Transverse colon (tissue), 4 donors: ENCODE measurements around the gene KCNH1.

Experiments
- CTCF ChIP-seq, 5 experiments: fragments of 200-600 bp in 3 of 5; fragments of 450-650 bp in 2 of 5; sonication (generic) in 3 of 5; IDR thresholded peaks; 1 replicate in 2 of 5; 2 replicates in 3 of 5; pipeline ENCODE4 v1.5.1; 2016 to 2017; ENCODE audit warnings: antibody characterized with exemption in 5 of 5, inconsistent platforms in 3 of 5, mild to moderate bottlenecking in 2 of 5, moderate library complexity in 1 of 5
- EP300 ChIP-seq: sonication (generic); formaldehyde crosslinking; IDR thresholded peaks from one replicate; pipeline ENCODE4 v1.6.1; 2017; ENCODE audit warnings: antibody characterized with exemption, low read depth
- POLR2A ChIP-seq: fragments of 450-650 bp; IDR thresholded peaks from one replicate; pipeline ENCODE4 v1.6.1; 2016; ENCODE audit warnings: antibody characterized with exemption, mild to moderate bottlenecking, moderate library complexity
- POLR2AphosphoS5 ChIP-seq, 3 donors: sonication (generic); formaldehyde crosslinking; IDR thresholded peaks; one replicate each; pipeline ENCODE4 v1.6.1; 2016; ENCODE audit warnings: antibody characterized with exemption in 3 of 3

- TF ChIP-seq CTCF (IDR thresholded peaks at IDR 0.05) (no peak), POLR2AphosphoS5 (IDR thresholded peaks at IDR 0.05) (no peak), EP300 (no peak), POLR2A (no peak)
Observed at GRCh38 chr1:210681158-210681557, 452.8 kb downstream of the KCNH1 start.
